ENCODE results near the gene MYO9B. TPM values are rescaled to one million over a fixed set of nuclear protein-coding genes. Genes with fewer than 3 reads are reported as not detected.

Gene MYO9B
- total RNA-seq, 1 donor from 2014 or later, result 53.6 TPM

DNA sequence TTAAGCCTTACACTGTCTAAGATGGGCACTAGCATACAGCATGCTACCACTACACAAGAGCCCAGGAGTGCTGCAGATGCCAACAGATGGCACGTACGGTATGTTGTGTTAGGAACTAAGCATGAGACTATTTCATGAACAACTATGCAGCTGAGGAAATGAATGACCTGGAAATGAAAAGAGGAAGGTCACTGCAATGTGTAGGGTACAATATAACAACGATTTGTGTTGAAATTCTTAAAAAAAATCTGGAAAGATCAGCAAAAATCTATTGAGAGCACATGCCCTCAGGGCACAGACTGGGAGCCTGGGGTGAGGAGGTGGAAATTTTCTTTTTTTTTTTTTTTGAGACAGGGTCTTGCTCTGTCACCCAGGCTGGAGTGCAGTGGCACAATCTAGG, 14.8 kb upstream of the MYO9B start:
- DNase-seq, result no peak

- DNase-seq, result no peak
Observed at GRCh38 chr19:17061205-17061604, 14.4 kb upstream of the MYO9B start.

GRCh38 chr19:17061691-17062090, 13.9 kb upstream of the MYO9B start:
- DNase-seq, result no peak

DNA sequence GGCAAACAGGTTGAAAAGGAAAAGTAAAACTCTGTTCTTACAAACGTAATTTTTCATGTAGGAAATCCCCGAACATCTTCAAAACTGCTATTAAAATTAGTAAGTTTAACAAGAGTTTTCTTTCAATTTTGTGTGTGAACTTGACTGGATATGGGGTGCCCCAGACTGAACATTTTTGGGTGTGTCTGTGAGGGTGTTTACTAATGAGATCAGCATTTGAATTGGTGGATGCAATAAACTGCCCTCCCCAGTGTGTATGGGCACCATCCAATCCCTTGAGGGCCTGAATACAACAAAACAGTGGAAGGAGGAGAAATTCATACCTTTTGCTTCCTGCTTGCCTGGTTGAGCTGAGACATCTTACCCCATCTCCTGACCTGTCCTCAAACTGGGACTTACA, 12.1 kb upstream of the MYO9B start:
- DNase-seq, result no peak

- no peak for DNase-seq
Observed at GRCh38 chr19:17069193-17069592, 6.4 kb upstream of the MYO9B start.

- DNase-seq, result no peak
Observed at GRCh38 chr19:17070421-17070820, 5.2 kb upstream of the MYO9B start.

- DNase-seq, result no peak
Observed at GRCh38 chr19:17070912-17071311, 4.7 kb upstream of the MYO9B start.

- DNase-seq, result no peak
Observed at GRCh38 chr19:17073869-17074633, 1.5 kb upstream of the MYO9B start.

DNA sequence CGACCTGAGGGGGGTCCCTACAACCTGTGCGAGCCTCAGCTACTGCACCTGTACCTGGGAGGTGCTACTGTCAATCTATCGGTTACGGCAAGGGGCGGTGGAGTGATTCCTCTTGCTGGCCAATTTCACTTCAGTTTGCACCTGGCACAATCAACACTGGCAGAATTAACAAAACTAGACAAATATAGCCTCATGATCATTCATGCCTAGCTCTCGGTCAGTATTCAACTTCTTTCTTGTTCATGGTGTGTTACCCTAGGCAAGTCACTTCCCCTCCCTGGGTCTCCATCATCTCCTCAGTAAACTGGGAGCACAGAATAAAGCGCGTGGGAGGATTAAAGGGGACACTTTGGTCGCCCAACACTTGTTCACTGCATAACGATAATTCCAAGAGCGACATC, 943 bp upstream of the MYO9B start:
- no peak for DNase-seq

GRCh38 chr19:17075864-17076542, 426 bp downstream of the MYO9B start:
- DNase-seq, result peak; percentile 50

DNA sequence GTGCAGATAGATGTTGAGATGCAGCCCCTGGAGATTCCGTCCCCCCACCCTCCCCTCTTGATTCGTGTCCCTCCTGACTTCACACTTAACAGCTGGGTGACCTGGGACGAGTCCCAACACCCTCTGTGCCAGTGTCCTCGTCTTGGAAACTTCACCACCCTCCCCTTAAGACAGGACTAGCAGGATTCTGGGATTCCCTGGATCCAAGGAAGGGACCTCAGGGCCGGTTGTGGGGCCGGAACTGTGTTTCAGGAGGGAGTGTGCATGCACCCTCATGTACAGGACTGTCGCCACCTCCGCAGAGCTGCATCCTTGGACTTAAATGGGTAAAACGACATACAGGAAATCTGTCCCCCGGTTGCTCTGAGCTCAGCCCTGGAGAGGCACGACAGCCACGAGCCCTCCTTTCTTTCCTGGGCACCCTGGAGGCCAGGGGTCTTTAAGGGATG, 990 bp downstream of the MYO9B start:
- DNase-seq, result peak; percentile 44

DNA sequence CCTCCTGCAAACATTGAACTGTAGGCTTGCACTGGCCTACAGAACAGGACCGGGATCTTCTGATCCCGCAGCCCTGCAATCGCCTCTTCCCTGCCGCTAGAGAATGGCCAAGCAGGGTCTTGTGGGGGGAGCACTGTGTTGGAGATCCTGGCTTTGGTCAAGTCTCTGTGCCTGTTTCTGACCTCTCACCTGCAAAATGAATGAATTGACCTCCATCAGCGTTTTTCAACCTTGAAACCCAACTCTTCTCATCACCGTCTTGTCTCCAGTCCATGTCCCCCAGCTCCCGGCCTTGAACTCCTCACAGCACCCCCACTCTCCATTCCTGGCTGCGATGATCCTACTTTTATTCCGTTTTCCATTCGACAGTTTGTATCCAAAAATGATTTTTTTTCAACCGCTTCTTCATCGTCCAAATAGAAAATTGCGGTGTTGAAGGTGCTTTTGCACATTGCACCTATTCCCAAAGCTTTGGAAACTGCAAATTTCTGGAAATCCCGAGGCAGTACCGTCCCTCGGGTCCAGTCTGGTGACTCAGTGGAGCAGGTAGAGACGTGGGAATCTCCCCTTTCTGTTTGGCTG, 2.0 kb downstream of the MYO9B start:
- no peak for DNase-seq

DNA sequence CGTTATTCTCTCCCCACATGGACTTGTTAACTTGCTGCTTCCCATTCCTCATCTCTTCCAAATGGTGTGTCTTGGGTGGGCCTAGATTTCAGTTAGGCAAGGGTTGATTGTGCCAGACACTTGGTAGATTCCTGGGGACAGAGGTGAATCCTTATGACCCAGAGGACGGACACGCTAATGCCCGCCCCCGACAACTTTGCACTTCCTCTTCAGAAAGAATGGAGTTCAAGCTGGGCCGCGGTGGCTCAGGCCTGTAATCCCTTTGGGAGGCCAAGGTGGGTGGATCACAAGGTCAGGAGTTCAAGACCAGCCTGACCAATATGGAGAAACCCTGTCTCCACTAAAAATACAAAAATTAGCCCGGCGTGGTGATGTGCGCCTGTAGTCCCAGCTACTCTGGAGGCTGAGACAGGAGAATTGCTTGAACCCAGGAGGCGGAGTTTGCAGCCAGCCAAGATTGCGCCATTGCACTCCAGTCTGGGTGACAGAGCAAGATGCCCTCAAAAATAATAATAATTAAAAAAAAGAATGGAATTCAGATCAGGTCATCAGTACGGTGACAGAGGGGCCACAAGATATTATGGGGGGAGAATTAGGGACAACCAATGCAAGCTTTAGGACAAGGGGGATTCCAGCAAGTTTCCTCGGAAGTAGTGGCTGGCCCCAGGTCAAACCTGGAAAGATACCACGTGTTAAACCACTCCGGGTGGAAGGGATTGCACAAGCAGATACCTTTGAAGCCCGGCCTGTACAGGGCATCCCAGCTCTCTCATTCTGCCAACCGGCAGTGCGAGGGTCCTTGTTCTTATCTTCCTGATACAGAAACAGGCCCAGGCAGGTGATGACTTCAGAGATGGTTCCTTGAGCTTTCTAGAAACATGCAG, 2.7 kb downstream of the MYO9B start:
- DNase-seq, result no peak

GRCh38 chr19:17078920-17079709, 3.5 kb downstream of the MYO9B start:
- DNase-seq, result no peak

- peak; percentile 92 for DNase-seq
Observed at GRCh38 chr19:17079710-17080439, 4.3 kb downstream of the MYO9B start.

GRCh38 chr19:17080440-17080801, 4.8 kb downstream of the MYO9B start:
- no peak for DNase-seq

GRCh38 chr19:17081672-17082630, 6.4 kb downstream of the MYO9B start:
- DNase-seq, result no peak

DNA sequence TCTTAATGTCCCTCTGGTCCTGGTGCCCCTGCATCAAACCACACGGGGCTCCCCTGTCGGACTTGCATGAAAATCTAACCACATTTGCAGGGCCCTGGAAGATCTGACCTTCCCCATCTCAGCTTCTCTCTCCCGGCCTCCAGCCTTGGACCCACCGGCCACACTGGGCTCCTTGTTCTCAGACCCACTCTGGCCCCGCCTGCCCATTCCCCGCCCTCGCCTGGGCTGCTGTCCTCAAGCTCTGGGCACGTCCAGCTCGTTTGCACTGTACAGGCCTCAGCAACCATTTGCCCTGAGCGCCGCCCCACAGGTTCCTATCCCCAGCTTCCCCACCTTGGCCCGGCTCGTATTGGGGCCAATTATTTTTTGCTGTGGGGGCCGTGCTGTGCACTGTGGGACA, 10.5 kb downstream of the MYO9B start:
- no peak for DNase-seq

DNA sequence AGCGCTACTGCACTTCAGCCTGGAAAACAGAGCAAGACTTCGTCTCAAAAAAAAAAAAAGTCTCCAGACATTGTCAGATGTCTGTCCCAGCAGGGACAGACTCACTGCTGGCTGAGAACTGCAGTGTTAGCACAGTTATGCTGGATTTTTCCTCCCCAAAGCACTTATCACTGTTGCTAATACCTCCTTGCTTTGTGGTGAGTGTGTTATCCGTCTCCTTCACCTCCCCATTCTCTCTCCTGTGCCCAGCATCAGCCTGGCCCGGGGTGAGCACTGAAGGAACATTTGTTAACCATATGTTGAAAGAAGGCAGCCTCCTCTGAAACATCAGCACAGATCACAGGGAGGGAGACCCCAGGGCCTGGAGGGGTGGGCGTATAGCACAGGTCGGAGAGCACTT, 11.3 kb downstream of the MYO9B start:
- DNase-seq, result no peak

DNA sequence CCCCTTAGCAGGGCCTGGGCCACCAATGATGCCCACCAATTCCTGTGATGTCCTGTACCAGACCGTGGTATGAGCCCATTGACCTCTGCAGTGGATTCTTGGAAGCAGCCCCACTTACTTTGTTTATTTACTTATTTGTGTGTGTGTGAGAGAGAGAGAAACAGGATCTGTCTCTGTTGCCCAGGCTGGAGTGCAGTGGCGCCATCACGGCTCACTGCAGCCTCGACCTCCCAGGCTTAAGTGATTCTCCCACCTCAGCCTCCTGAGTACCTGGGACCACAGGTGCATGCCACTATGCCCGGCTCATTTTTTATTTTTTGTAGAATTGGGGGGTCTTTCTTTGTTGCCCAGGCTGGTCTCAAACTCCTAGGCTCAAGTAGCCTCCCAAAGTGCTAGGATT, 13.0 kb downstream of the MYO9B start:
- no peak for DNase-seq
